Astrocyte of the spinal cord (primary cell): ENCODE measurements around the gene TSPAN6.

Experiments used
- DNase-seq: peaks from one replicate; pipeline ENCODE4 v3.0.0; 2011; ENCODE audit warnings: low read depth, low spot score
- H3K4me3 ChIP-seq: 2 replicates; pipeline ENCODE4 v1.5.1; 2011; ENCODE audit warnings: low read depth, mild to moderate bottlenecking, low read length, moderate library complexity
- in situ Hi-C: cut with HindIII; loops from 2 replicates; pipeline ENCODE4 v1.10.0; 2017; ENCODE audit warnings: low sequenced_read_pairs
- TF ChIP-seq, protein P1 (sequence below): IDR thresholded peaks from 2 replicates; pipeline ENCODE4 v1.5.1; 2012; ENCODE audit warnings: low read depth, mild to moderate bottlenecking, low read length, inconsistent platforms

TSPAN6 gene

DNA sequence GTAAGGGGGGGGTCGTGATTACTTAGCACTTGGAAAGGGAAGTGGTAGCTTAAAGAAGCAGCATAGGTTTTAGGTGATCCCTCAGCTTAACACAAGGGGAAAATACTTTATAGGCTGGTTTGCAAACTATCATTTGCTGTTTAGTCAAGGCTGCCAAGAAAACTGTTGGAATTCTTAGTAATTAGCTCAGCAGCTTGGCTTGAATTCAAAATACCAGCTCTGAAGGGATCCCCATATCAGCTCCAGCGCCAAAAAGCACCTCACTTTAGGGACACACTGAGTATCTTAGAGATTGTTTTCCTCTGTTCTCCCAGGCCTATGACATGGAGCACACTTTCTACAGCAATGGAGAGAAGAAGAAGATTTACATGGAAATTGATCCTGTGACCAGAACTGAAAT, 43.0 kb downstream of the TSPAN6 start:
- H3K4me3 ChIP-seq, result no peak overlapping the region
- in situ Hi-C loops, result no loop called here
- TF ChIP-seq, protein P1, sequence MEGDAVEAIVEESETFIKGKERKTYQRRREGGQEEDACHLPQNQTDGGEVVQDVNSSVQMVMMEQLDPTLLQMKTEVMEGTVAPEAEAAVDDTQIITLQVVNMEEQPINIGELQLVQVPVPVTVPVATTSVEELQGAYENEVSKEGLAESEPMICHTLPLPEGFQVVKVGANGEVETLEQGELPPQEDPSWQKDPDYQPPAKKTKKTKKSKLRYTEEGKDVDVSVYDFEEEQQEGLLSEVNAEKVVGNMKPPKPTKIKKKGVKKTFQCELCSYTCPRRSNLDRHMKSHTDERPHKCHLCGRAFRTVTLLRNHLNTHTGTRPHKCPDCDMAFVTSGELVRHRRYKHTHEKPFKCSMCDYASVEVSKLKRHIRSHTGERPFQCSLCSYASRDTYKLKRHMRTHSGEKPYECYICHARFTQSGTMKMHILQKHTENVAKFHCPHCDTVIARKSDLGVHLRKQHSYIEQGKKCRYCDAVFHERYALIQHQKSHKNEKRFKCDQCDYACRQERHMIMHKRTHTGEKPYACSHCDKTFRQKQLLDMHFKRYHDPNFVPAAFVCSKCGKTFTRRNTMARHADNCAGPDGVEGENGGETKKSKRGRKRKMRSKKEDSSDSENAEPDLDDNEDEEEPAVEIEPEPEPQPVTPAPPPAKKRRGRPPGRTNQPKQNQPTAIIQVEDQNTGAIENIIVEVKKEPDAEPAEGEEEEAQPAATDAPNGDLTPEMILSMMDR, result no peak
- no peak for DNase-seq

DNA sequence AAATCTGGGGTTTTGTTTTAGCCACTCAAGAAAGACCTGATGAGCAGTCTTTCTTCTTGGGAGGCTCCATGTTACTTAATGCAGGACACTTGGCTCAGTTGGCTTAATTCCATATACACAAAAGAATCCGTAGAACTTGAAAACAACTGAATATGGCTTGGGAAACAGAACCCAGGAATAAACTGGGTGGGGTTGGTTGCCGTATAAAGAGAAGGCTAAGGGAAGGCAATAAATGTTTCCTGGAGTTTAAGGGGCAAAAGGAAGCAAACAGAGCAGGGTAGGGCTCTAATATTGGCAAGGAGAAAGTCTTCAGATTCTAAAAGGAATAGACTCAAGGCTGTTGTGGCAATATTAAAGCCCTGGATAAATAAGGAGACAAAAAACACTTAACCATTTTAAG, 43.5 kb downstream of the TSPAN6 start:
- in situ Hi-C loops, result no loop called here
- DNase-seq, result no peak
- H3K4me3 ChIP-seq, result no peak overlapping the region
- TF ChIP-seq, protein P1, result no peak

DNA sequence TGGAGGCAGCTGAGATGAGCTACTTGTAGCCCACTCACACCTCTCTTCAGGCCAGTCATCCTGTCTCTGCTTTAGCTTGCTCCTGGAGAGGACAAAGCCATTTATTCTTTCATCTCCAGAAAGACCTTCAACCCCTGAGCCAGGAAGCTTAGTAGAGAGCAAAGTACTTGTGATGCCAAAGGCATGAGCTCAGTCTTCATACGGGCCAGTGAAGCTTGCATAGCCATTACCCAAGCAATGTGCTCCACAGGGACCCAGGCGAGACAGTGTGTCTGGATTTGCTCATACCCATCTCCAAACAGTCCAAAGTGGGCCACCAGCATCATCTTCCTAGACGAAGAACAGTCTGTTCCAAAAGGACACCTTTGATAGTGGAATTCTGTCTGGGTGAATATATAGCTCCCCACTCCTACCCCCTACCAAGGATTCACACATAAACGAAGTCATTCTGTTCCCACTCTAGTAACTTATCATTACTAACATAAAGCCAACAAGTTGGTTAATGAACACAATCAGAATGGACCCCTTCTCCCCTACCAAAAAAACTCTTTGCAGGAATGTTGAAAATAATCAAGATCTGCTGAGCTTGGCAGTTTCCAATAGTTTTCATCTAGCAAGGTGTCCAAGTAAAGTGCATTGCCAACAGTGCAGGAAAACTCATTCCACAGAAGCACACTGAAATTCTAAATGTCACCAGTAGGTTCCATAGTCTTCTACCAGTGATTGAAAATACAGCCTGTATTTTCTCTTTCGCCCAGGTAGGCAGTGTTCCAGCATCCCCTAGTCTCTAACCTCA, 45.2 kb downstream of the TSPAN6 start:
- no peak for DNase-seq
- TF ChIP-seq, protein P1, result no peak
- in situ Hi-C loops, result no loop called here
- H3K4me3 ChIP-seq, result no peak overlapping the region

DNA sequence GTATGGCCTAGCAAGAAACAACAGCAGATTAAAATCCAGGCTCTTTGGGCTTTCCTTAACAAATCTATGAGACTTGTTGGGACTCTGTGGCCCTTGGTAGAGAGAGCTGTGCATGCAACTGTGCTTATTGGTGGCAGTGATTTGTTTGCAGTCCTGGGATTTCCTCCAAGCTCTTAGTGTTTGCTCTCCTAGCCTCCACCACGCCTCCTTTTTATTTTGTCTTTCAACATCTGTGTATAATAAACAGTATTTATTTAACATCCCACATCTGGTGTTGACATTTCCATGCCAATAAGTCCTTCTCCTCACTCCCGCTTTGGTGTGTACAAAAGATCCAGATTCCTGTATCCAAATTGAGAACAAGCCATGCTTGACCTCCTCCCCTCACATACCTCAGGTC, 48.7 kb downstream of the TSPAN6 start:
- in situ Hi-C loops, result no loop called here
- TF ChIP-seq, protein P1, result no peak
- no peak for DNase-seq
- H3K4me3 ChIP-seq, result no peak overlapping the region

DNA sequence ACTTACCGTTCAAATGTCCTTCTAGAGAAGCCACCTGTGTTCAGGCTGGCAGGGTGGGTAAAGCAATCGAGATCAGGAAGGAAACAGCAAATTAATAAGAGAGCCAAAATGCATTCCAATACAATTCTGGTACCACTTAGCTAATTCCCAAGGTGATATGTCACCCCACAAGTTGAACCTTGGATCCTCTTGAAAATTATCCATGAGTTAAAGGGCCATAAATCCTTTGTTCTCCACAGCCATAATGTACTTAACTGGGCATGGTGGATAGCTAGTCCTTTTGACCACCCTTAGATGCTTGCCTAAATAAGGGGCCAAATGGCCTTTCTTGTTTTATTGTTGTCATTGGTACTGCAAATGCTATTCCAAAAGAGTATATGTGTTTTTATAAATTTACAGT, 49.9 kb downstream of the TSPAN6 start:
- in situ Hi-C loops, result no loop called here
- TF ChIP-seq, protein P1, result no peak
- no peak overlapping the region for H3K4me3 ChIP-seq
- no peak for DNase-seq

DNA sequence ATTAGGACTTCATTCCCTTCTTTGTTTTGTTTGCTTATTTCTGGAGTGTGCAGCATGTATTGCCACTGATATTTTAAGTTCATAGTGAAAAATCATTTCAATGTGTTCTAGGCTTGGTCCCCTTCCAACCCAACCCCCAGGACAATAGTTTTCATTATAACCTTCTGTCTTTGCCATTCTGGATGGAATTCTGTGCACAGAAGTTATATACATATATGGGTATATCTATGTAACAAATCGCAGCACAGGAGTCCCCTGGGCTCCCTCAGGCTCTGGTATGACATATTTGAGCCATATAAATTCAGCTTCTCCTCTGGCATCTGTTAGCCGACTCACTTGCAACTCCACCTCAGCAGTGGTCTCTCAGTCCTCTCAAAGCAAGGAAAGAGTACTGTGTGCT, 52.0 kb downstream of the TSPAN6 start, which contains the start of gene TNMD:
Gene TNMD, plus strand, starts transcription at position 326 of the 400 bp plus-strand sequence. CDS start 83 bp downstream, outside the sequence.
- no peak for DNase-seq
- no peak within 1 kb of the TSS for H3K4me3 ChIP-seq
- TF ChIP-seq, protein P1, result no peak
- in situ Hi-C loops, result no loop called here
